H9 (cell line): Measurements from ENCODE around the gene TMEM119. TPM values are rescaled to one million over a fixed set of nuclear protein-coding genes. Genes with fewer than 3 reads are reported as not detected.

ENCODE experiments used
- DNase-seq: peaks from one replicate; pipeline ENCODE4 v3.0.0-alpha.2; 2017
- H2AFZ ChIP-seq: one replicate; pipeline ENCODE4 v1.6.1; 2013; ENCODE audit warnings: mild to moderate bottlenecking, low read length, control low read depth, moderate library complexity
- H2AK5ac ChIP-seq: 2 replicates; pipeline ENCODE4 v1.6.1; 2013; ENCODE audit warnings: low read length, control low read depth, mixed read lengths; ENCODE audit not compliant: insufficient read length
- H2BK120ac ChIP-seq: one replicate; pipeline ENCODE4 v1.6.1; 2013; ENCODE audit warnings: low read depth, mild to moderate bottlenecking, low read length, control low read depth, inconsistent platforms; ENCODE audit not compliant: poor library complexity, severe bottlenecking
- H2BK12ac ChIP-seq: 2 replicates; pipeline ENCODE4 v1.6.1; 2013; ENCODE audit warnings: low read length, control low read depth, mixed read lengths, low read depth; ENCODE audit not compliant: insufficient read length
- H2BK15ac ChIP-seq: 2 replicates; pipeline ENCODE4 v1.6.1; 2013; ENCODE audit warnings: low read depth, low read length, control low read depth
- H2BK20ac ChIP-seq: one replicate; pipeline ENCODE4 v1.6.1; 2013; ENCODE audit warnings: low read depth, mild to moderate bottlenecking, low read length, control low read depth, inconsistent platforms; ENCODE audit not compliant: poor library complexity, severe bottlenecking
- H2BK5ac ChIP-seq: 2 replicates; pipeline ENCODE4 v1.6.1; 2013; ENCODE audit warnings: low read length, control low read depth, mixed read lengths; ENCODE audit not compliant: insufficient read length
- H3K14ac ChIP-seq: 2 replicates; pipeline ENCODE4 v1.6.1; 2013; ENCODE audit warnings: low read length, control low read depth; ENCODE audit not compliant: insufficient read depth
- H3K18ac ChIP-seq: 2 replicates; pipeline ENCODE4 v1.6.1; 2013; ENCODE audit warnings: low read depth, mild to moderate bottlenecking, mixed read lengths, low read length, control low read depth; ENCODE audit not compliant: insufficient read length
- H3K23ac ChIP-seq: 2 replicates; pipeline ENCODE4 v1.6.1; 2013; ENCODE audit warnings: low read length, control low read depth, mixed read lengths, low read depth; ENCODE audit not compliant: insufficient read length
- H3K23me2 ChIP-seq: 2 replicates; pipeline ENCODE4 v1.6.1; 2013; ENCODE audit warnings: low read depth, mild to moderate bottlenecking, mixed read lengths, low read length, control low read depth; ENCODE audit not compliant: insufficient read length, poor library complexity, severe bottlenecking
- H3K27ac ChIP-seq: 2 replicates; pipeline ENCODE4 v1.5.1; 2013; ENCODE audit warnings: low read length, control low read depth, mixed read lengths, low read depth; ENCODE audit not compliant: insufficient read length
- H3K27me3 ChIP-seq: 2 replicates; pipeline ENCODE4 v1.6.1; 2013; ENCODE audit warnings: low read length, control low read depth, inconsistent platforms; ENCODE audit not compliant: insufficient read depth
- H3K4ac ChIP-seq: 2 replicates; pipeline ENCODE4 v1.6.1; 2013; ENCODE audit warnings: low read depth, mild to moderate bottlenecking, control low read depth, inconsistent platforms, low read length, moderate library complexity
- H3K4me1 ChIP-seq: 2 replicates; pipeline ENCODE4 v1.6.1; 2013; ENCODE audit warnings: low read length, control low read depth, inconsistent platforms; ENCODE audit not compliant: insufficient read depth
- H3K4me2 ChIP-seq: 2 replicates; pipeline ENCODE4 v1.6.1; 2013; ENCODE audit warnings: low read length, control low read depth, mixed read lengths; ENCODE audit not compliant: insufficient read length, insufficient read depth
- H3K56ac ChIP-seq: 2 replicates; pipeline ENCODE4 v1.6.1; 2013; ENCODE audit warnings: low read depth, mild to moderate bottlenecking, mixed read lengths, low read length, control low read depth; ENCODE audit not compliant: insufficient read length
- H3K79me1 ChIP-seq: 2 replicates; pipeline ENCODE4 v1.6.1; 2013; ENCODE audit warnings: low read depth, mild to moderate bottlenecking, moderate library complexity, low read length, control low read depth, inconsistent platforms; ENCODE audit not compliant: insufficient read depth, poor library complexity, severe bottlenecking
- H3K79me2 ChIP-seq: 2 replicates; pipeline ENCODE4 v1.6.1; 2013; ENCODE audit warnings: low read length, control low read depth, inconsistent platforms; ENCODE audit not compliant: insufficient read depth
- H3K9ac ChIP-seq: 2 replicates; pipeline ENCODE4 v1.6.1; 2013; ENCODE audit warnings: low read length, control low read depth, mixed read lengths; ENCODE audit not compliant: insufficient read length; ENCODE audit errors: extremely low read depth
- H3K9me3 ChIP-seq: one replicate; pipeline ENCODE4 v1.6.1; 2013; ENCODE audit warnings: low read depth, low read length, inconsistent platforms; ENCODE audit not compliant: control insufficient read depth
- H3T11ph ChIP-seq: one replicate; pipeline ENCODE4 v1.6.1; 2013; ENCODE audit warnings: mild to moderate bottlenecking, low read length, control low read depth, inconsistent platforms
- H4K20me1 ChIP-seq: one replicate; pipeline ENCODE4 v1.6.1; 2013; ENCODE audit not compliant: control insufficient read depth, insufficient read length, insufficient read depth
- H4K5ac ChIP-seq: 2 replicates; pipeline ENCODE4 v1.6.1; 2013; ENCODE audit warnings: low read depth, mild to moderate bottlenecking, mixed read lengths, low read length, control low read depth; ENCODE audit not compliant: insufficient read length
- H4K8ac ChIP-seq: replicated peaks from 2 replicates; pipeline ENCODE4 v1.6.1; 2013; ENCODE audit warnings: low read length, control low read depth, mixed read lengths, low read depth; ENCODE audit not compliant: insufficient read length
- H4K91ac ChIP-seq: 2 replicates; pipeline ENCODE4 v1.6.1; 2013; ENCODE audit warnings: low read depth, mild to moderate bottlenecking, moderate library complexity, mixed read lengths, low read length, control low read depth; ENCODE audit not compliant: insufficient read length
- H3K27ac Mint-ChIP-seq, 3 experiments: 2 replicates in 2 of 3; 3 replicates in 1 of 3; pipeline ENCODE4 v1.8.0; 2020 to 2021; ENCODE audit warnings: mixed read lengths in 3 of 3, mild to moderate bottlenecking in 1 of 3, moderate library complexity in 1 of 3
- H3K27me3 Mint-ChIP-seq: 2 replicates; pipeline ENCODE4 v1.8.0; 2021; ENCODE audit warnings: low read depth, mild to moderate bottlenecking, moderate library complexity, mixed read lengths
- H3K36me3 Mint-ChIP-seq, 3 experiments: 2 replicates in 2 of 3; 3 replicates in 1 of 3; pipeline ENCODE4 v1.8.0; 2020 to 2021; ENCODE audit warnings: low read depth in 3 of 3, mixed read lengths in 3 of 3; ENCODE audit not compliant: insufficient read depth in 1 of 3
- H3K4me1 Mint-ChIP-seq, 2 experiments: 2 replicates each; pipeline ENCODE4 v1.8.0; 2020; ENCODE audit warnings: mixed read lengths in 2 of 2
- H3K4me3 Mint-ChIP-seq, 2 experiments: 2 replicates in 1 of 2; 3 replicates in 1 of 2; pipeline ENCODE4 v1.8.0; 2020 to 2021; ENCODE audit warnings: mild to moderate bottlenecking in 2 of 2, mixed read lengths in 2 of 2, moderate library complexity in 1 of 2
- H3K9me3 Mint-ChIP-seq, 2 experiments: 2 replicates in 1 of 2; 3 replicates in 1 of 2; pipeline ENCODE4 v1.8.0; 2020; ENCODE audit warnings: mild to moderate bottlenecking in 2 of 2, mixed read lengths in 2 of 2, moderate library complexity in 1 of 2
- CTCF ChIP-seq: fragments of 200-600 bp; sonication (generic); conservative IDR thresholded peaks from 3 replicates; pipeline ENCODE4 v1.8.0; 2021; ENCODE audit warnings: antibody characterized with exemption, mild to moderate bottlenecking
- total RNA-seq: library from RNA; stranded (reverse); gene quantifications from 2 replicates; pipeline ENCODE4 v1.2.1, GENCODE V29; 2021

The TMEM119 gene
- total RNA-seq, 1 experiment from 2014 or later, result not detected

- no peak overlapping the region for H3K27ac Mint-ChIP-seq
- Histone ChIP-seq H3K4me2 (no peak overlapping the region), H2BK20ac (no peak overlapping the region), H3T11ph (no peak overlapping the region), H3K9me3 (no peaks in the 10 kb centered on the region), H3K18ac (no peak overlapping the region), H2AFZ (no peak overlapping the region), H2BK120ac (no peak overlapping the region), H3K56ac (no peak overlapping the region), H3K23me2 (no peaks in the 10 kb centered on the region), H3K14ac (no peak overlapping the region), H2AK5ac (no peak overlapping the region), H3K79me1 (no peaks in the 10 kb centered on the region), H3K4me1 (no peaks in the 10 kb centered on the region), H2BK12ac (no peak overlapping the region), H3K9ac (no peak overlapping the region), H4K91ac (no peak overlapping the region), H3K27ac (no peak overlapping the region), H2BK5ac (no peak overlapping the region), H4K5ac (no peak overlapping the region), H4K20me1 (no peaks in the 10 kb centered on the region), H4K8ac (no peak overlapping the region), H3K27me3 (no peaks in the 10 kb centered on the region), H3K23ac (no peak overlapping the region), H3K79me2 (no peaks in the 10 kb centered on the region), H3K4ac (no peak overlapping the region), H2BK15ac (no peak overlapping the region)
- H3K36me3 Mint-ChIP-seq, result peaks cover 4 to 11% (median 4%) of the 10 kb centered on the region in 3 experiments; a peak in 5 of 7 replicates
- DNase-seq, result no peak
- peaks cover 6% of the 10 kb centered on the region for H3K27me3 Mint-ChIP-seq
- TF ChIP-seq CTCF, result no peak
- no peak overlapping the region; a peak in 1 of 5 replicates for H3K4me3 Mint-ChIP-seq
- no peaks in the 10 kb centered on the region for H3K4me1 Mint-ChIP-seq
- H3K9me3 Mint-ChIP-seq, result peaks cover 9 to 10% of the 10 kb centered on the region in 2 experiments
Measured at GRCh38 chr12:108577458-108577857, 20.4 kb downstream of the TMEM119 start.
